Measurements from ENCODE around the gene FAM83F.

- no peak for TF ChIP-seq CTCF (conservative IDR thresholded peaks at IDR 0.05; ENCODE audit: low read length)
- no peak for TF ChIP-seq EZH2phosphoT487 (IDR thresholded peaks at IDR 0.05; ENCODE audit: borderline replicate concordance, low read depth, low read length)
These were observed 15.3 kb upstream of the FAM83F start for GRCh38 chr22:39979458-39979857.

Data from OCI-LY7 (cell line).